Pulmonary artery endothelial cell (primary cell): ENCODE measurements around the gene HAUS7. TPM values are rescaled to one million over a fixed set of nuclear protein-coding genes. Genes with fewer than 3 reads are reported as not detected.

Source experiments
- DNase-seq: peaks from one replicate; pipeline ENCODE4 v3.0.0-alpha.2; 2011; ENCODE audit warnings: low read depth, low spot score
- total RNA-seq: library from RNA; depleted of rRNA; stranded (reverse); fragments of >200 nt; gene quantifications from 2 replicates; pipeline ENCODE4 v1.2.3, GENCODE V29; 2014

Gene HAUS7
- total RNA-seq, 1 donor from 2014 or later: 25.3 TPM

- no peak for DNase-seq
These were observed 29.7 kb downstream of the HAUS7 start for GRCh38 chrX:153440556-153441135.

- no peak for DNase-seq
These were observed 30.4 kb downstream of the HAUS7 start for GRCh38 chrX:153439977-153440376.

GRCh38 chrX:153438532-153438931 lies 31.8 kb downstream of the HAUS7 start:
- DNase-seq: no peak

- DNase-seq: no peak
These were observed 34.5 kb downstream of the HAUS7 start for GRCh38 chrX:153435845-153436244.

- DNase-seq: no peak
These were observed 35.6 kb downstream of the HAUS7 start for GRCh38 chrX:153434801-153435200.

- DNase-seq: no peak
These were observed 36.5 kb downstream of the HAUS7 start for GRCh38 chrX:153433781-153434285.

GRCh38 chrX:153433161-153433680 lies 37.2 kb downstream of the HAUS7 start:
- no peak for DNase-seq

- no peak for DNase-seq
These were observed 39.6 kb downstream of the HAUS7 start for GRCh38 chrX:153430796-153431195.

GRCh38 chrX:153426204-153426603 lies 44.2 kb downstream of the HAUS7 start:
- DNase-seq: no peak

- no peak for DNase-seq
These were observed 46.7 kb downstream of the HAUS7 start for GRCh38 chrX:153423652-153424051.

- no peak for DNase-seq
These were observed 48.5 kb downstream of the HAUS7 start for GRCh38 chrX:153421856-153422255.

GRCh38 chrX:153420851-153421599 lies 49.4 kb downstream of the HAUS7 start:
- DNase-seq: no peak

GRCh38 chrX:153417637-153418036 lies 52.7 kb downstream of the HAUS7 start:
- no peak for DNase-seq

GRCh38 chrX:153416781-153417450 lies 53.5 kb downstream of the HAUS7 start:
- no peak for DNase-seq

GRCh38 chrX:153414856-153415510 lies 55.4 kb downstream of the HAUS7 start:
- no peak for DNase-seq

- DNase-seq: no peak
These were observed 56.6 kb downstream of the HAUS7 start for GRCh38 chrX:153413731-153414130.

- DNase-seq: no peak
These were observed 57.3 kb downstream of the HAUS7 start for GRCh38 chrX:153412746-153413720.

GRCh38 chrX:153411988-153412574 lies 58.3 kb downstream of the HAUS7 start:
- no peak for DNase-seq

GRCh38 chrX:153411255-153411987 lies 59.0 kb downstream of the HAUS7 start, which contains the start of gene ZFP92:
Gene ZFP92 (plus strand): TSS chrX:153411472. CDS start chrX:153418323, 6,851 bp downstream.
- no peak for DNase-seq
